GM21528 (cell line): ENCODE measurements around the gene KMT2C.
"Not testable (repeated sequence)": the region's sequence is repeated elsewhere in the genome, so short reads cannot be mapped to it uniquely, and the experiment has no call there.

Source experiments
- ATAC-seq: cut with Tn5 transposase; IDR thresholded peaks from one replicate; pipeline ENCODE4 v1.9.1; 2021; ENCODE audit warnings: mild to moderate bottlenecking, moderate library complexity; ENCODE audit not compliant: unreplicated experiment, low FRiP score

The KMT2C gene

GRCh38 chr7:152442330-152442835 lies 6.6 kb upstream of the KMT2C start:
- no peak for ATAC-seq

- not testable (repeated sequence) for ATAC-seq
Measured at GRCh38 chr7:152441810-152442209, 6.0 kb upstream of the KMT2C start.

- not testable (repeated sequence) for ATAC-seq
Measured at GRCh38 chr7:152441168-152441567, 5.4 kb upstream of the KMT2C start.

- ATAC-seq = not testable (repeated sequence)
Measured at GRCh38 chr7:152438017-152438416, 2.2 kb upstream of the KMT2C start.

DNA sequence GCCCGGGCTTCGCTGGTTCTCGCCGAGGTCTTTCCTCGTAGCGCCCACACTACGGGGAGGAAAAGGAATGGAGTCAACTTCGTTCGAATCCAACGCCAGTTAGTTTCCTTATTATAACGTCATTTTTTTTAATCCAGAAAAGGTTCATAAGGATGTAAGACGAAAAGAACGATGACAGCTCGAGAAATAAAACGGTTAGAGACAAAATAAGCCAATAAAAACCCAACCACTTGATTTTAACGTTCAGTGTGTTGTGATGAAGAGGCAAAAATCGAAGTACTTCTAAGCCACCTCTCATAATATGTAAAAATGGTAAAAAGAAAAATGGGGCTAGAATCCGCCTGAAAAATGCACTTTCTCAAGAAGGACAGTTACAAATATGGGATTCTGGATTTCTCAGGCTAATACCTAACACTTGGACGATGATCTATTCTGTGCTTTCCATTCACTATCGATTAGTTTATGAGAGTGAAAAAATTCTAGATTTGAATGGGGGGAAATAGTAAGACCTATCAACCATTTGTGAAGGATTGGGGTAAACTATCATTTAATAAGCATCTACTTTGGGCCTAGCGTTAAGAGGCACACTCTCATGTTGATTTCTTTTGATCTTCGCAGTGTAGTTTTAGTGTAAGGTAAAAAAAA lies 1.2 kb upstream of the KMT2C start:
- ATAC-seq = not testable (repeated sequence)

- peak; percentile 55 for ATAC-seq
Measured at GRCh38 chr7:152436111-152436930, 518 bp upstream of the KMT2C start.

- ATAC-seq = peak; percentile 26
Measured at GRCh38 chr7:152434511-152435383, 1.1 kb downstream of the KMT2C start.

DNA sequence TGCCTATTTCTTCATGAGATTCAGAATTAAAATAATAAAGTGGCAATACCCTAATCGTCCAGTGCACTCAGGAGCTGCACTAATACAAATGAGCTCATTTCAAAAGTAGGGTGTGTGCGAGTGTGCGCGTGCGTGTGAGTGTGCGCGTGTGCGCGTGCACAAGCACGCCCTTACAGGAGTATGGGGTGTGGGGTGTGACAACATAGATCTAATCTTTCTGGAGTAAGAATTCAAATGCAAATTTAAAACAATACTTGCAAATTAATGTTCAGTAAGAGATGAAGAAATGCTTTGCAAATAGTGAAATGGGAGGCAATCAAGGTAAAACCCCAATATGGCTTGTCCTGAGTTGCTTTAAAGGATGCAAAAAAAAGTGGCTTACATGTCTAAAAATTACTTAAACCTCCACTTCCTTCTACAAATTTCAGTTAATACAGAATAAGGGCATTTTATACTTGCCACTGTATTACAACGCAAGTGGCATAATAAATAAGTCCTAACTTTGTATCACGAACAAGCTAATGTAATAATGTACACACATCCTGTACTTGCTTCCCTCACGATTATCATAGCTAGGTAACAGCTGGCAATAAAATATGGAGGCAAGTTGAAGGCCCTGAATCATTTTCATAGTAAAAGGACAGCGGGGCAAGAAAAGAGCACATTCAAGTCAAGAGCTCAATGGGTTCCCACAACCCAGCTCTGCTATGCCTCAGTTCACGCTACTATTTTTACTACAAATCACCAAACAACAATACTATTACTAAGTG lies 1.9 kb downstream of the KMT2C start:
- peak; percentile 20 for ATAC-seq

DNA sequence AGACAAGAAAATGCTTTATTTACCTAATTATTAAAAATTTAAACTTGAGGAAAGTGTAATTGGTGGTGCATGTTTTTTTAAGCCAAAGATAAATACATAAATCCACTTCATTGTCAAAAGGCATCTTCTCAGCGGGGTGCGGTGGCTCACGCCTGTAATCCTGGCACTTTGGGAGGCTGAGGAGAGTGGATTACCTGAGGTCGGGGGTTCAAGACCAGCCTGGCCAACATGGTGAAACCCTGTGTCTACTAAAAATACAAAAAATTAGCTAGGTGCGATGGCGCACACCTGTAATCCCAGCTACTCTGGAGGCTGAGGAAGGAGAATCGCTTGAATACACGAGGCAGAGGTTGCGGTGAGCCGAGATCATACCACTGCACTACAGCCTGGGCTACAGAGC lies 3.1 kb downstream of the KMT2C start:
- ATAC-seq = not testable (repeated sequence)

GRCh38 chr7:152430854-152431253 lies 4.9 kb downstream of the KMT2C start:
- no peak for ATAC-seq

GRCh38 chr7:152430118-152430517 lies 5.7 kb downstream of the KMT2C start:
- not testable (repeated sequence) for ATAC-seq

- ATAC-seq = no peak
Measured at GRCh38 chr7:152424348-152425108, 11.3 kb downstream of the KMT2C start.

DNA sequence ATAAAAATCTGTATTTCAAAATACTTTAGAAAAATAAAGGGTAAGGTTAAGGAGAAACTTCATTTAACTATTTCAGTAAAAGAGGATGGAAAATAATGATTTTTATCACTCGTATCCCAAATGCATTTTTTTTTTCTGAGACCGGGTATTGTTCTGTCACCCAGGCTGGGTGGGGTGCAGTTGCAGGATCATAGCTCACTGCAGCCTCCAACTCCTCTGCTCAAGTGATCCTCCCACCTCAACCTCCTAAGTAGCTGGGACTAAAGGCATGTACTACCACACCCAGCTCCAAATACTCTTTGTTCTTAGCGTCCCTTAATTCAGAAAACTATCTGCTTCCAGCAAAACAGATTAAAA lies 11.8 kb downstream of the KMT2C start:
- no peak for ATAC-seq

GRCh38 chr7:152423171-152423570 lies 12.6 kb downstream of the KMT2C start:
- ATAC-seq = not testable (repeated sequence)

DNA sequence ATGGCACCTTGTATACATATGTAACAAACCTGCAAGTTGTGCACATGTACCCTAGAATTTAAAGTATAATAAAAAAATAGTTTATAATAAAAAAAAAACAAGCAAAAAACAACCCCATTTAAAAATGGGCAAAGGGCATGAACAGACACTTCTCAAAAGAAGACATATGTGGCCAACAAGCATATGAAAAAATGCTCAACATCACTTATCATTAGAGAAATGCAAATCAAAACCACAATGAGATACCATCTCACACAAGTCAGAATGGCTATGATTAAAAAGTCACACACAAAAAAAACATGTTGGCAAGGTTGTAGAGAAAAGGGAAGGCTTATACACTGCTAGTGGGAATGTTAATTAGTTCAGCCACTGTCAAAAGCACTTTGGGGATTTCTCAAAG lies 14.9 kb downstream of the KMT2C start:
- not testable (repeated sequence) for ATAC-seq

- no peak for ATAC-seq
Measured at GRCh38 chr7:152419473-152420429, 16.1 kb downstream of the KMT2C start.

DNA sequence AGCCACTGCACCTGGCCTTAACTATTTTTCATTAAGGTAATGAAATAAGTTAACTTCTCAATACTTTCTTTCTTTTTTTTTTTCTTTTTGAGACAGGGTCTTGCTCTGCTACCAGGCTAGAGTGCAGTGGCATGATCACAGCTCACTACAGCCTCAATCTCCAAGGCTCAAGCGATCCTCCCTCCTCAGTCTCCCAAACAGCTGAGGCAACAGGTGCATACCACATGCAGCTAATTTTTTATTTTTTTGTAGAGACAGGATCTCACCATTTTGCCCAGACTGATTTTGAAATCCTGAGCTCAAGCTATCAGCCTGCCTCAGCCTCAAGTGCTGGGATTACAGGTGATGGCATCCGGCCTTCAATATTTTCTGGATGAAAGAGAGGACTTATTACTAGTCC lies 21.0 kb downstream of the KMT2C start:
- ATAC-seq = no peak

- no peak for ATAC-seq
Measured at GRCh38 chr7:152411389-152411788, 24.4 kb downstream of the KMT2C start.
